ENCODE data around the gene RAB30. TPM values are rescaled to one million over a fixed set of nuclear protein-coding genes. Genes with fewer than 3 reads are reported as not detected.
"Not testable (repeated sequence)": the region's sequence is repeated elsewhere in the genome, so short reads cannot be mapped to it uniquely, and the experiment has no call there.

Gene RAB30
- polyA plus RNA-seq, 3 donors = 8.3 to 8.6 (median 8.4) TPM

DNA sequence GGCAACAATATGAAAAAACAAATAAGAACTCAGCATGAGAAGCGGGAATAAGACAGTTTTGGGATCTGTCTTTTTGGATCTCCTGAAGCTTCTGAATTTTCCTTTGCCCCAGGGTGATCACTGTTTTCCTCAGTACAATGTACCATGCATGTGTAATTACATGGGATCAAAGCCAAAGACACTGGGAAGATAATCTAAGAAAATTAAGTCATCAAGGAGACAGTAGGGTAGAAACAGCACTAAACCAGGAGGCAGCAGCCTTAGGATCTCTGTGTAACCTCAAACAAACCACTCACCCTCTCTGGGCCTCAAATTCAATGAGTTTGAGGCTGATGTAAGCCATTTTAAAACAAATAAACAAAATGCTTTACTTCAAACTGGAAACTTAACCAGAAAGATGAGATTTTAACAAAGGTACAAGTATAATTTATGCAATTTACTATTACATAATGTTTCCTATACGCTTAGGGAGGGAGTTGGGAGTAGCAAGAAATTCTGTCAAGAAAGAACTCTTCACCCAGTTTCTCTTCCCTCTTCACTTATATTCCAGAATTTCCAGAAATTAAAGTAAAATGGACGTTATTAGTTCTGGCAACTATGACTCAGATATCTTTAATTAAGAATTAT lies 77.0 kb downstream of the RAB30 start:
- no peak for DNase-seq (ENCODE audit: low read depth in 3 of 3, low spot score in 2 of 3)

DNA sequence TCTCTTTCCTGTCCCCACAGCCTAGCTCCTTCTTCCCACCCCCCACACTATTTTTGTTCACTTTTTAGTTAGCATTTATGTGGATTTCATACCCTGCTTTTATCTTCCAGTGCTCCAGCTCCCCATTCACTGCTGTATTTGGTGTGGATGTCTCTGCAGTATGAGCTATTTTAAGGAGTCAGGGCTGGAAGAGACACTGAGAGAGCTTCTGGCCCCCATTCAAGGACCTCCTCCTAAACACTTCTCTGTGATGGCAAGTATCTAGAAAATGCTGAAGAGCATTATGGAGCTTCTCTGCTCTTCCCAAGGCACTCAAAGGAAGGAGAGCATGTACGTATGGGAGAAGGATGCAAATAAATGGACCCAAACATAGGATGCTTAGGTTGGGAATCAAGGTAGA lies 79.5 kb downstream of the RAB30 start:
- DNase-seq (ENCODE audit: low read depth in 3 of 3, low spot score in 2 of 3) = no peak

DNA sequence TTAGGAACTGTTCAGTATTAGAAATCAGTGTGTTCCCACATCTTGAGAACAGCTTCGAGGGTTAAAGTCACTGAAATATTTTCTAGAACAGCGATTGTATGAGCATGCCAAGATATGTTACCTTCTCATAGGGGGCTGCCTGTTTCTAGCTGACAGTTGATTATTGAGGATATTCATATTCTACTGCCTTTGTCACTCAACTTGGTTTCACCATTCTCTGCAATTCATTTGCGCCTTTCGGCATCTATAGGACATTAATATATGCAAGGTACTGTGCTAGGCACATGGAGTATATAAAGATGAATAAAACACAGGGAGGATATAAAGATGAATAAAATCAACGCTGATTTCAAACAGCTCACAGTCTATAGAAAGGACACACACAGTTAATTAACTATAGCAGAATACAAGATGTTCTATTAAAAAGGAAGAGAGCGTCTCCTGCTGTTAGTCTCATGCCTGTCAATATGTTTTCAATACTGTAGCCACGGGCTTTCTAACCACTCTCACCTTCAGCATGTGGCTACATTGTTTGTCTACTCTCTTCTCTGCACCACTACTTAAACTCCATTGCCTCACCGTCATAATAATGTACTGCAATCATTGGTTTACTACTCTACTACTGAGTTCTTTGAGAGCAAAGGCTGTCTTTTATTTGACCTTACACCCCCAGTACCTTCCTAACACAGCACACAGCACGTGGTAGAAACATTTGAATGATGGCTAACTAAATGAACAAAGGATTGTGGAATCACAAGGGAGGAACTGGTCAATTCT lies 81.9 kb downstream of the RAB30 start:
- no peak for DNase-seq (ENCODE audit: low read depth in 3 of 3, low spot score in 2 of 3)

DNA sequence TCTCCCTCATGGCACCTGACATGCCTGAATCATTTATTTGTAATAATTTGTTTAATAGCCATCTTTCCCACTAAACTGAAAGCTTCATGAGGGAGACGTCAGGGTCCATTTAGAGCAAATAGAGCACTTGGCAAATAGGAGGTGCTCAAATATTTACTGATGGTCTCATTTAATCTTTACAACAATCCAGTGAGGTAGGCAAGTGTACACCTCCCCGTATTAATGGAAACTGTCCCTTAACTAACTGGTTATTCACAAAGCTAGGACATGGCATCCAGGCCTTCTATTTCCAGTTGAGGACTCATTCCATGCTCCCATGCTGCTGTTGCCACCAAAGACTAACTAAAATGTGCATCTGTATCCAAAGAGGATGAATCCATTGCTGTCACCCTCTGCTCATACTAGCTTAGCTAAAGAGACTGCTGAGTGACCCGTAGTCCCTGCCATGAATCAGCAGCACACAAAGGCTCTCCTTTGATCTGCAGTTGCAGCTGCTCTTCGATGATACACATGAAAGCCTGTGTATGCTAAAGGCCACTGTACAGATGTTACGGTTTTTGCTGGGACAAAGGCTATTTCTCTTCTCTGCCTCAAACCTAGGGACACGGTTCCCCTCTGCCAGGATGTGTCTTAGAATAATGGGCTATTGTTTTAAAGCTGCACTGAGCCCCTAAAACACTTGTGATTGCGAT lies 82.6 kb downstream of the RAB30 start:
- no peak for DNase-seq (ENCODE audit: low read depth in 3 of 3, low spot score in 2 of 3)

DNA sequence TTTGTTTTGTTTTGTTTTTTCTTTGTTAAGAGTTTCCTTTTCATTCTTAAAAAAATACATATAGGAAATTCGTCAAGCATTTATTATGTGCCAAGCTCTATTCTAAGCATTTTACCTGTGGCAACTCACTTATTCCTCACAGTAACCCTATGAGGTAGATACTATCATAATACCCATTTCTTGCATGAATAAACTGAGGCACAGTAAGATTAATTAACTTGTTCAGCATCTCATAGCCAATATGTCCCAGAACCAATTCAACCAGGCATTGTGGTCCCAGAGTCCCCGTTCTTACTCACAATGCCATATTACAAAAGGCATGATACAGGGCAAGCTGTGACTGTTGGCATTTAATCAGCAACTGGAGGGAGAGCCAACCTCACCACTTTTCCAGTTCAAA lies 83.7 kb downstream of the RAB30 start:
- no peak for DNase-seq (ENCODE audit: low read depth in 3 of 3, low spot score in 2 of 3)

DNA sequence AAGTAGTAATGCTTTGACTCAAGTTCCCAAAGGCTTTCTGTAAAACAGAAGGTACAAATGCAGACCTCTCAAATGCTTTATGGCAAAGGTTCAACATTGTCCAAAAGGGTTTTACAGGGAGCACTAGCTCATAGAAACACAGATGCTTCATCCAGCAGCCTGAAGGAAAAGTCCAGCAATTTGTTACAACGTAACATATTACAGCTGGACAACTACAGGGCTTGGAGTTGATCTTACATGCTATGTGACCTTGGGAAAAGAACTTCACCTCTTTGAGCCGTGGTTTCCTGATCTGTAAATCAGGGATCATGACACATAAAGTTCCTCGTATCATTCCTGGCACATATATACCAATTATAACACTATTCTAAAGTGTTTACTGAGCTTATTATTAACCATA lies 85.3 kb downstream of the RAB30 start:
- DNase-seq (ENCODE audit: low read depth in 3 of 3, low spot score in 2 of 3) = no peak

DNA sequence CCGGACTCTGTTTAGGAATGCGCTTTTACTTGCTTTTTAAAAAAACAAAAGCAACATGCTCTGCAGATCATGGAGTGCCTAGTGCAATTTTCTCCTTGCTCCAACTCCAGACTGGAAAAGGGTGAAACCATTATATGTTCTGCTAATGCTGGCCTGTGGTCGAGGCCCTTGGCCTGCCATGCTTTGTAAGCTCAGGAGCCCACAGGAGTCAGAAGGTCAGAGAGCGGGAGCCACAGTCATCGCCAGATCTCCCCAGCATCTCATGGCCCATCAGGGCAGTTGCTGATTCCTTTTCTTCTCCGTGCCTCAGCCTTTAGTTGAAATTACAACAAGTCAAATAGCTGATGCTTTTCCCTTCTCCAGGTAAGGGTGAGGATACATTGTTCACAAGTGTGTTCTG lies 89.8 kb downstream of the RAB30 start:
- no peak for DNase-seq (ENCODE audit: low read depth in 3 of 3, low spot score in 2 of 3)

DNA sequence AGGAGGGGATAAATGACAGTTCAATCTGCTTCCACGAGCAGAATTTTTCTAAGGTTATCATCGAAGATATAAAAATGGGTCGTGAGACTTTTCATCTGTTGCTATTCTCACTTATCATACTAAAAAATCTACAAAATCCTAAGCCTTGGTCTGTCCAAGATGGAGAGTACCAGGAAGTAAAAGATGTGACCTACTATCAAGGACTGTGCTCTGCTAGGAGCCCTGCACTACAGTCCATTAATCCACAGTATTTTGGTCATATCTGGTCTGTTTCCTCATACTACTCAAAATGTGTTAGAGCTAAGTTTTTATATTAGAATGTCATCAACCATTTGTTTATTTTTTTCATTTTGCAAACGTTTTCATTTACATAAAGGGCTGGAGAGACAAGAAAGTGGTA lies 90.8 kb downstream of the RAB30 start:
- no peak for DNase-seq (ENCODE audit: low read depth in 3 of 3, low spot score in 2 of 3)

DNA sequence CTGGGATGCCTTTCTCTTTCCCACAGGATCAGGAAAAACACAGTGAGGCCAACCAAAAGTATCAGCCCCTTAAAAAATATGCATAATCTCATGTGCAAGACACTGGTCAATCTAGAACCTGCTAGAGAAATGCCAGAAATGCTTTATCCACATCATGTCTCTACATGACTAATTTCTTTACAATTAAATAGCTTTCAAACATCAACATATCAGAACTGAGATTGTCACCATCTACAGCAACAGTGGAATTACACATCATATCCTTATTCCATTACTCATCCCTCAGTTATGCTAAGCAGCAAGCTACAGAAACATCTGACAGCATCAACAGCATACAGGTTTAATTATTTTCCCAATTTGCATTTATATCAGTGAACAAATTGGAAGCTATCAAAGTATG lies 91.4 kb downstream of the RAB30 start:
- DNase-seq (ENCODE audit: low read depth in 3 of 3, low spot score in 2 of 3) = no peak

DNA sequence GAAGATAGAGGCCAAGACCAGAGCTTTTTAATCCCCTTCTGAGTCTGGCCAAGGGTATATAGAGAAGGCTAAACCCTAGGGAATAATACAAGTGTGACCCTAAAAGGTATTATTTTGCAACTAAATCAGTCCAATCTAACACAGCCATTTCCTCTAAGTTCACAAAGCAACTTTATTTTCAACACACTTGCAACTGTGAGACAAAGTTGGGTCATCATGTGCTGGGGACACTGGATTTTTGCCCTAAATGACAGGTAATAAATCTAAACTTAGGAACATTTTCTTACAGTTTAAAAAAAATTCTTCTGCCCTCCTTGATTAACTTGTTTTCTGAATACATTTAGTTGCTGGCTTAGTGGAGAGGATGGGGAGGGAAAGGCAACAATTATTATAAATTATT lies 91.9 kb downstream of the RAB30 start:
- DNase-seq (ENCODE audit: low read depth in 3 of 3, low spot score in 2 of 3) = no peak

DNA sequence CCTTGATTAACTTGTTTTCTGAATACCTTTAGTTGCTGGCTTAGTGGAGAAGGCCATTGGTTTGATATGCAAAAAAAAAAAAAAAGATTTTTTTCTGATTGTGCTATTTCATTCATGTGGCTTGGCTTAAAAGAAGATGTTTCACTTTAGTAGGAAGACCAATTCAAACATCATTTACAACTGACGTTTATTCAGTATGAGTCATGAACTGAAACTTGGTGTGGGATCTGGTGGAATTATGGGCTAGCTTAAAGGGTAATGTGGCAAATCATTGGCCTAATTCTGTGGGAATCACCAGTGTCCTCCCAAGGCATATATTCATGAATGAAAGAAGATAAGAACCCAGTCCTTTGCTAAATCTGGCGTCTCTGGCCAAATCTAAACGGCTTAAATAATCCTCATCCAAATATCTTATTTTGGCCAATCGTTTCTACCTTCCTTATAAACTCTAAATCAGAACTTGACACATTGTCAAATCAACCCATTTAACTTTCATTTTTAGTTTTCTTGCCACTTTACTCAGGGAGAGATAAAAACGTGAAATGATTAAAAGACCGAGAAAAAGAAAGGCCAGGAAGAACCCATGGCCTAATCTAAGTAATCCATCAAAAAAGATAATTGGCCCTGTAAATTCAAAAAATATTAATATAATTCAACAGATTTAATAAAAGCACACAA lies 93.1 kb downstream of the RAB30 start:
- DNase-seq (ENCODE audit: low read depth in 3 of 3, low spot score in 2 of 3) = no peak

DNA sequence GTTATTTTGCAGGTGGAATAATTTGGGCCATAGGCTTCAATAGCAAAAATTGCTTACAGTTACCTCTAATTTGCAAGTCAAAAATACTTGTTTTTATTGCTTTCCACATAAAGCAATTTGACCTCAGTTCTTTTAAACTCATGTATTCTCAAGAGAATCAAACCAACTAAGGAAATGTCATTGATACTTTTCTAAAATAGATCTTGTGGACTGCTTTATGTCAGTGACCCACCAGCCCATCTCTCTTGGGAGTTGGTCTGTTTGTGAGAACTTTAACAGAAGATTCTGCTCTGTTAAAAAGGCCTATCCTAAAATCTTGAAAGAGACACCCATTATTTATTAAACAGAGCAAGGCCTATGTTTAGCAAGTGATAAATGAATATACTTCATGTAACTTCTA lies 94.9 kb downstream of the RAB30 start:
- no peak for DNase-seq (ENCODE audit: low read depth in 3 of 3, low spot score in 2 of 3)

DNA sequence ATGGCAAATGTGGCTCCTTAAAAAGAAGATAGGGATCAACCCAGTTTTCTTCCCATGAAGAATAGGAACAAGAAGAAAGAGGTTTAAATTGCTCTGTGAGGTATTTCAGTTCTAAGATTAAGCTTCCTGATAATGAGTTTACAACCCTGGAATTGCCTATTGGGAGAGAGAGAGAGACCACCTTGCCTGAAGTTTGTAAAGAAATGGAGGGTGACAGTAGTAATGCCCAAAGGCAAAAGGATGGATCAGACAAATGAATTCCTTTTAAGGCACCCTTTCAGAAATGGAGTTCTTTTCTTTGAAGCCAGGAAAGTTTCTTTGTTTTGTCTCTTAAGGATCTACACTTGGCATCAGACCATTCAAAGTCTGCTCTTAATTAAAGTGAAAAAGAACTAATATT lies 95.8 kb downstream of the RAB30 start:
- no peak for DNase-seq (ENCODE audit: low read depth in 3 of 3, low spot score in 2 of 3)

DNA sequence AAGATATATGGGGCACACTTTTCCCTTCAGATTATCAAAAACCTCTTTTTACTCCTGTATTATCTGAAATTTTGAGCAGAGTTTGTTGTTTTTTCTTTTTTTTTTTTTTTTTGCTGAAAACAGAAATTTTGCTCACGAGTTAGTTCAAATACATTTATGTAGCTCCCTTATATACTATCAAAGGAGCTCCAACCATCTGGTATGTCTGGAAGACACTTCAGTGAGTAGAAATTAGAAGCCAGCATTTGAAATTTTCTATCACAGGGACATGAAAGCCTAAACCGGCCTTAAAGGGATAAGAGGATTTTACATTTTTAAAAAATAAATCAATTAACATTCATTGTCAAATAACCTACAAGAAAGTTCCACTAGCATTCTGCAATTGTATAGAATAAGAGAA lies 96.8 kb downstream of the RAB30 start:
- no peak for DNase-seq (ENCODE audit: low read depth in 3 of 3, low spot score in 2 of 3)

DNA sequence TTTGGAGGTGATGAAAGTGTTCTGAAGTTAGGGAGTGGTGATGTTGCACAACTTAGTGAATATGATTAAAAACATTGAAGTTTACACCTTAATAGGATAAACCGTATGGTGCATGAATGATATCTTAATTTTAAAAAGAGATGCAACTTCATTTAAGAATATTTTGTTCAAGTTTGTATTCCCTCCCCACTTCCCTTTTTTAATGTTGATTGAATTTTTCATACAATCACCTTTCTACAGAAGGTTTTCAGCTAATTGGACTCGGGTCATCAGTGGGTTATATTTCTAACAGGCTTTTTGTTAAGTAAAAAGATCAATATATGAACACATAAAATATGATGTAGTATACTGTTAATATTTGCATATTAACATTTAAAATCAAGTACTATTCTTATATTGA lies 97.6 kb downstream of the RAB30 start:
- no peak for DNase-seq (ENCODE audit: low read depth in 3 of 3, low spot score in 2 of 3)

DNA sequence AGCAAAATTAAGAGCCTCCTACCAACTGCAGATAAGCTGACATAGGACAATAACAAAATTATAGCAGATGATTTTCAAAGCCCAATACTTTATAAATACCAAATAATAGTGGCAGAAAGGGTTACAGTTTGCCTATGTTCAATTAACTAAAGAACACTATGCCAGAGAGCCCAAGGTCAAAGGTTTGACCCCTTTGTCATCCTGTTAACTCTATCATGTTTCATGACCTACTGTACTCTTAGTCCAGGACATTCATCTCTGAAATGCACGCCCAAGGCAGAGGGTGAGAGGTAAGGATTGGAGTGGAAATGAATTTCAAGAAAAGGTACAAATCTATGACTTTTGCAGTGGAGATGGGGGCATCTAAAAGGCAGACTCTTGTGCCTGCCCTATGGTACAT lies 99.6 kb downstream of the RAB30 start:
- DNase-seq (ENCODE audit: low read depth in 3 of 3, low spot score in 2 of 3) = no peak

DNA sequence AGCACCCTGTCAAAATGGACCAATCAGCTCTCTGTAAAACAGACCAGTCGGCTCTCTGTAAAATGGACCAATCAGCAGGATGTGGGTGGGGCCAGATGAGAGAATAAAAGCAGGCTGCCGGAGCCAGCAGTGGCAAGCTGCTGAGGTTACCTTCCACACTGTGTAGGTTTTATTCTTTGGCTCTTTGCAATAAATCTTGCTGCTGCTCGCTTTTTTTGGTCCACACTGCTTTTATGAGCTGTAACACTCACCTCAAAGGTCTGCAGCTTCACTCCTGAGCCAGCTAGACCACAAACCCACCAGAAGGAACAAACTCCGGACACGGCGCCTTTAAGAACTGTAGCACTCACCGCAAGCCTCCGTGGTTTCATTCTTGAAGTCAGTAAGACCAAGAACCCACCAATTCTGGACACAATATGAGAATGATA lies 100.2 kb downstream of the RAB30 start:
- not testable (repeated sequence) for DNase-seq (ENCODE audit: low read depth in 3 of 3, low spot score in 2 of 3)

DNA sequence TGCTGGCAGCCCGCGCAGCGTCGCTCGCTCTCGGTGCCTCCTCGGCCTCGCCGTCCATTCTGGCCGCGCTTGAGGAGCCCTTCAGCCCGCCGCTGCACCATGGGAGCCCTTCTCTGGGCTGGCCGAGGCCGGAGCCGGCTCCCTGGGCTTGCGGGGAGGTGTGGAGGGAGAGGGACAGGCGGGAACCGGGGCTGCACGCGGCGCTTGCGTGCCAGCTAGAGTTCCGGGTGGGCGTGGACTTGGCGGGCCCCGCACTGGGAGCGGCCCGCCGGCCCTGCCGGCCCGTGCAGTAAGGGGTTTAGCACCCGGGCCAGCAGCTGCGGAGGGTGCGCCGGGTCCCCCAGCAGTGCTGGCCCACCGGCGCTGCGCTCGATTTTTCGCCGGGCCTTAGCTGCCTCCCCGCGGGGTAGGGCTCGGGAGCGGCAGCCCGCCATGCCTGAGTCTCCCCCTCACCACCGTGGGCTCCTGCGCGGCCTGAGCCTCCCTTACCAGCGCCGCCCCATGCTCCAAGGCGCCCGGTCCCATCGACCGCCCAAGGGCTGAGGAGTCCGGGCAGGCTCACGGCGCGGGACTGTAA lies 101.1 kb downstream of the RAB30 start:
- DNase-seq (ENCODE audit: low read depth in 3 of 3, low spot score in 2 of 3) = not testable (repeated sequence)

DNA sequence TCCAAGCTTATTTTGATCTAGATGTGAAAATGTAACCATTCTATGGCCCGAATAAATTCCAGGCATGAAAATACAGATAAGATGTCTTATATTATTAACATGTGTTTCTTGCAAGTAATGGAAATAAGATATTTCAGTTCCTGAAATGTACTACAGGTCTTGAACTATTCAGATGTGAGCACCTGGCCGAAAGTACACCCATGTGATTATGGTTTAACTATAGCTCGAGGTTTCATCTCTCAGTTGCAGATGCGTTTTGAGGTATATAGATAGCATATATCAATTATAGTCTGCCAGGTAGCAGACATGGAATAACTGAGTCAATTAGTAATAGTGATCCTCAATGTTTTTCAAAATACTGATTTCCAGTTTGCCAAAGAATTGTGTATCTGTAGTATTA lies 101.9 kb downstream of the RAB30 start:
- no peak for DNase-seq (ENCODE audit: low read depth in 3 of 3, low spot score in 2 of 3)

DNA sequence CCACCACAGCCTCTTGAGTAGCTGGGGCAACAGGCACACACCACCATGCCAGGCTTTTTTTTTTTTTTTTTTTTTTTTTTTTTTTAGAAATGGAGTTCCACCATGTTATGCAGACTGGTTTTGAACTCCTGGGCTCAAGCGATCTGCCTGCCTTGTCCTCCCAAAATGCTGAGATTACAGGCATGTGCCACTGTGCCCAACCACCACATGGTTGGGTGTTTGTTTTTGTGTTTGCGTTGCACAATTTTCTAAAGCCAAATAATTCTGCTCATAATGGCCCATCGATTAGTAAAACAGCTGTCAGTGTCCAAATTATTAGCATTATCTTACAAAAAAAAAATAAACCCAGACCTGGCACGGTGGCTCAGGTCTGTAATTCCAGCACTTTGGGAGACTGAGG lies 104.3 kb downstream of the RAB30 start:
- DNase-seq (ENCODE audit: low read depth in 3 of 3, low spot score in 2 of 3) = no peak

DNA sequence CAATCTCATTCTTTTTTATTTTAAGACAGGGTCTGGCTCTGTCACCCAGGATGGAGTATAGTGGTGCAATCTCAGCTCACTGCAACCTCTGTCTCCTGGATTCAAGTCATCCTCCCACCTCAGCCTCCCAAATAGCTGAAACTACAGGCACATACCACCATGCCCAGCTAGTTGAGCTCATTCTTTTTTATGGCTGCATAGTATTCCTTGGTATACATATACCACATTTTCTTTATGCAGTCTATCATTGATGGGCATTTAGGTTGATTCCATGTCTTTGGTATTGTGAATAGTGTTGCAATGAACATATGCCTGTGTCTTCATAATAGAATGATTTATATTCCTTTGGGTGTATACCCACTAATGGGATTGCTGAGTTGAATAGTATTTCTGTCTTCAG lies 109.7 kb downstream of the RAB30 start:
- DNase-seq (ENCODE audit: low read depth in 3 of 3, low spot score in 2 of 3) = not testable (repeated sequence)
